ENCODE results near the gene CLRN1.

- no peak for TF ChIP-seq CTCF (conservative IDR thresholded peaks at IDR 0.05 in 1 of 2, IDR thresholded peaks at IDR 0.05 in 1 of 2; ENCODE audit: low read depth in 1 of 2, low read length in 2 of 2)
- TF ChIP-seq EZH2 (IDR thresholded peaks at IDR 0.05; ENCODE audit: low read length, missing control alignments): no peak
Measured at GRCh38 chr3:150905339-150905738, 67.2 kb downstream of the CLRN1 start, which contains the start of gene MINDY4B.

Measured in fibroblast of lung (primary cell).